Fibroblast of peridontal ligament (primary cell): ENCODE data around the gene PALLD.
A peak's percentile ranks its signal among the peaks of the same experiment; 100 is the strongest.

Experiments
- DNase-seq: peaks from one replicate; pipeline ENCODE4 v3.0.0-alpha.2; 2010; ENCODE audit errors: extremely low read depth

Gene PALLD

DNA sequence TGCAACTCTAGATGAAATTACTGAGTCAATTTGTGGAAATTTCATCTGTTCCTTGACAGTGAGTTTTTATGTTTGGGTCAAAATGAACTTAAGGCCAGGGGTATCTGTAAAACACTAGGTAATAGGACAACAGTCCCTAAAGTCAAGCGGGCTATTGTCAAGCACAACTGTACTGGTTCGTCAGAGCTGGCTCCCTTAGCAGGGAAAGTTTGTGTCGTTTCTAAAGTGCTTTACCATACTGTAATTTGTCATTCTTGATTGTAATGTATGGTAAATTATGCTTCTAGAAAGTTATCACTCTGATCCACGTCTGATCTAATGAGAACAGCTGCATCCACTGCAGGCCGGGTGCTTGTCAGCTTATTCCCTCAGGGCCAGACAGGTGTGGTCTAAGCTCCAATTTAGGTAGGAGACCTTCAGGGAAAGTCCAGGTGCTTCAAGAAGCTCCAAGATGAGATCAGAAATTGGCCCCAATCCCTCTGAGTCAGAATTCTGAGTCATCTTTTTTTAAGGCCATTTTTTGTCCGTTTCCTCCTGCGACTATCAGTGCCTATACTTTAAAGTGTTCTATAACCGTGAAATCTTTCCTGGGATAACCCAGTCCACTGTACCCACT is 92.2 kb downstream of the PALLD start:
- peak; percentile 65 for DNase-seq

DNA sequence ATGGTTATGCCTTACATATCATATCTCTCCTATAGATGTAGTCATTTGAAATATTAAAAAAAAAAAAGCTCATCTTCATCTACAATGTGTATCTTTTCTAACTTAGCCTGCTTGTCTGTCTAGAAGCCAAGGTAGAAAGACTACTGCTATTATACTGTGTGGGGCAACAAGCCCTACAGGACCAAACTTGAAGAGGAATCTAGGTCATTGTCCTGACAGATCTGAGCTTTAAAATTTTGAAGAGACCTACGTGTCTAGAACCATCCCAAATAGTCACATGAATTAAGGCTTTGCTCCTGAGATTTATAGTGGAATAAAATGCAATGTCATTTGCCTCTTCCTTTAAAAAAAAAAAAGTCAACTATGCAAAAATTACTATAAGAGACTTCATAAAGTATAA is 95.8 kb downstream of the PALLD start:
- DNase-seq: no peak

DNA sequence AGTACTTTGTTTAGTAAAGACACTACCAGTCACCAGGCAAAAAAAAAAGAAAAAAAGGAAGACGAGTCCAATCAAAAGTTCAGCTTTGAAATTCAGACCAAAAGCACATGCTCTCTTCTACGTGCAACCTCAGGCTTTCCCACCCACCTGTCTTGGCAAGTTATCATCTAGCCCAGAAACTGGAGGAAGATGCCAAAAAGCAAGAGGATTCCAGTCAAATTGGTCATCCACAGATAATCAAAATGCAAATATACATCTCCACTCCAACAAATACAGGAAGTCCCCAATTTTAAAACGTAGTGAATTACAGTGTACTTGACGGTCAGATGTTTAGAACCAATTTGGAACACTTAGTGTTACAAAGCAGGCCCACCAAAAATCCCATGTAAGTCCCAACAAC is 96.5 kb downstream of the PALLD start:
- DNase-seq: no peak

DNA sequence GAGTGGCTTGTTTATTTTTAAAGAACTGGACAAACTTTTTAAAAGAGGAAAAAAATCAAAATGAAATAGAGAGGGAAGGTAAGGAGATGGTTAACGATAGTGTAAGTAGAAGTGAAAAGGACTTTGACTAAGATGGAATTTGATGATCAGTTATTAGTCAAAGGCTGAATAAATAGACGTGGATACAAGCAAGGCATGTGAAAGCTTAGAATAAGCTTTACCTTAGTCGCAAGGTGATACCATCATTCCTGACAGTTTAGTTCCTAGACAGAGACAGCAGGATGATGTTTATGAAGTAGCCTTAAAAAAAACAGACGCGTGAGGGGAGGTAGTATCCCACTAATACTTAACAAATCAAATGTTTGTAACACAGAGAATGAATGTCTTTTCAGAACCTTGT is 97.3 kb downstream of the PALLD start:
- no peak for DNase-seq

DNA sequence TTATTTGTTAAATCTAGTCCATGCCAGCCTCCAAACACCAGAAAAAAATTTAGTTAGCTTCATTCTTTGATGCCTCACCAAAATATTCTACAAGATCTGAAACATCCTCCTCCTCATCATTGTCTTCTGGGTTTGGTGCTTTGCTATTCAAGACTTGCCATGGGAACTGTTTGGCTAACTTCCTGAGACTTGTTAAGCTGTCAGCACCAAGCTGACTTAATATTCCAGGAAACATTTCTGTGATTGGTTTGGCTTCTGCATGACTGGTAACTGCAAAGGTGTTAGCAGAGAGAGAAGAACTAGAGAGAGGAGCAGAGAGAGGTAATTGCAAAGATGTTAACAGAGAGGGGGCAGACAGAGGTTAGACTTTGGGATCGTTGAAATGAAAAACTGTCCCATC is 101.3 kb downstream of the PALLD start:
- DNase-seq: no peak

DNA sequence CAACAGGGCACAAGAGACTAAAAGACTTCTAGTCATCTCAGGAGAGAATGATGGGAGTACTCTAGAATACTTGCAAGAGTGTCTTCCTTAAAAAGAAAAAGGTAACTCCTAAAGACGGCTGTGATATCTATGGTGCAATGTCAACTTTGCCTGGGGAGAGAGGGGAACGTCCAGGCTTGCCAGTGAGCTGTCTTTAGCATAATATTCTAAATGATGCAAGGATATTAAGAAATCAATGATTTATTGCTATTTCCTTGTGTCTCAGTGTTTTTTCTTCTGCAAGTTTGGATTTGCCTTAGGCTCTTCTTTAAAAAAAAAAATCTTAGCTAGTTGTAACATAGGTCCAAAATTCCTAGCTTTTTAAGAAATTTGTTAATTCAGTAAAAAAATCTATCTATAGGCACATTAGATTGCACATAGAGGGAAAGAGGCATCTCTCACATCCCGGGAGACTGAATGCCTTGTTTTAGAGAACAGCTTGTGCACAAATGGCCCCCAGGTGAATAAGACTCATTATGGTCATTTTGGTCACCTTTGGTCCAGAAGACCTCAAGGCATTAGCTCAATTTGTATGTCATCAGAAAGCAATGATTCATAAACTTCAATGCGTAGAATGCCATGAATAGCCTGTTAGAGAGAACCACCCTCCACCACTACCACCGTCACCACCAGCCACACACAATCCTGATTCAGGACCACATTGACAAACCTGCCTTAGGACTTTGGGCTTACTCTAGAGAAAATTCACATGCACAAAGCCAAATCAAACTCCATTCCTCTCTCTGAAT is 104.1 kb downstream of the PALLD start:
- no peak for DNase-seq

DNA sequence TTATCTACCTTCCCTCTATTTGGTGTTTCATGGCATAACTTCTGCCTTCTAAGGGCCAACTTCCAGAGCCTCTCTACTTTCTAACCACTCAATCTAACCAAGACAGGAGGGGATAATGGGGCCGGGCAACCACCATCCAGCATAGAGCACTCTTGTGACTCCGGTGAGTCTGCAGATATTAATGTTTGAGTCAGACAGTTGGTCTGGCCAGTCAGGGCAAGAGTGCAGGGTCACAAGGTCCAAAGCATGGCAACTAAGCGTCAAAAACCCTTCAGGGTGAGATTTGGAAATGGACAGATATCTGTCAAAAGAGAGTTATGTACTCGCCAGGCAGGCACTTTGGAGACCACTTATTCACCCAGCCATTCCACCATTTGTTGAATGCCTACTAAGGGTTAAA is 105.0 kb downstream of the PALLD start:
- DNase-seq: no peak

DNA sequence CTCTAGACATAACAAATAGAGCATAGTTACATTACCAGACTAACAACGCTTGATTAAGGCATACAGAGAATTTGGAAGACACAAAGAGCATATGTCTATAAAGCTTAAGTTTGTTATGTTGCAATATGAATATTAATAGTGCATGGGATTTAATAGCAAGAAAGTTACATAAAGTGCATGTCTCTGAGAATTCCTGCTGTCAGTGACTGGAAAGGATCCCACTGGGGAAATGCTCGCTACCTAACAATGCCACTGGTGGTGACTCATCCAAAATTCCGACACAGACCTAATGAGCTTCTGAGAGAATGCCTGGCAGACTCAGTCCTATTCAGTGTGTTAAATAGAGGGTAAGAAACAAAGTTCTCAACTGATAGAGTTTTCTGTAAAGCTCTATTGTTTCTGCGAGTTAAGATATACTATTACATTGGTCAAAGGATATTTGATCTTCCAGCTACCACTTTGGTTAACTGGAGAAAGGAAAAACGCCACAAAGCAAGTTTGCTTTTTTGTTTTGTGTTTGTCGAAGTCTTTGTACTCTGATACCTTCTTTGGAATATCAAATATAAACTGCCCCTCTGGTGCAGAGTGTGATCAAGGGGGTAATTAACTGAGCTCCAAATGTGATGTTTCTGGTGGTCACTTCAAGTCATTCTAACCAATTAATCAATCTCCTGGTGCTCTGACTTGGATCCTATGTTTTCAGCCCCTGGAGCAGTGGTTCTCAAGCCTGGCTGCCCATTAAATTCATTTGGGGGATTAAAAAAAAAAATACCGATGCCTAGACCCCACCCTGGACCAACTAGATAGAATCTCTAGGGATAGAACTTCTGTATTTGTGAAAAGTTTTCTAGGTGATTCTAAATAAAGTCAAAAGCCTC is 107.9 kb downstream of the PALLD start:
- DNase-seq: peak; percentile 72

DNA sequence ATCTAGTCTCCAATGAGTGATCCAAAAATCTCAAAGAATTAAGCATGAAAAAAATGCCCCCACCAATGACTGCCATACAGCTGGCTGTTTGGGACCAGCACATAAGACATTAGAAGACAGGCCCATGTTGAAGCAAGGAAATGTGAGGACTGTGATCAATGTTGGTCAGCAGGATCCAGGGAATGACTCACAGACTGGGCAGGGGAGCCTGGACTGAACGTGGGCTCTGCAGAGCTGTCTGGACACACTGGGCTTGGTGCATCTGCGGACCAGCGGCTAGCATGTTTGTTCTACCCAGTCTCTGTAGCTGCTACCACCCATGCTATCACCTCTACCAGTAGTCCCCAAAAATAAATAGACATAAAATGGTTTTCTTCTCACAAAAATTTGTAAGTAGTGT is 108.6 kb downstream of the PALLD start:
- peak; percentile 66 for DNase-seq

DNA sequence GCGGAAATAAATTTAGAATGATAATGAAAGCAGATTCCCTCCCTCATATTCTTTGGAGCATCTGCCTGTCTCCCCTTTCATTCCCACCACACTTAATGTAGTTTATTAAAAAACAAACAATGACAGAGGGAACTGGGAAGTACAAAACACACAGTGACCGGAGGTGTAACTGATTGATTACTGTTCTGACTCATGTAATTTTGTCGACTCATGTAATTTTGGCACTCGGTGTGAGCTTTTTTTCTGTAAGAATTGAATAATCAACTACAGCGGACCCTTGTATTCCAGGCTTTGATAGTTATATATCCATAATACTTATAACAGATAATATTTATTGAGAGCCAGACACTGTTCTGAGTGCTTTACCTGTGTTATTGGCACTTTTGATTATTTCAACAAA is 110.4 kb downstream of the PALLD start:
- DNase-seq: no peak

DNA sequence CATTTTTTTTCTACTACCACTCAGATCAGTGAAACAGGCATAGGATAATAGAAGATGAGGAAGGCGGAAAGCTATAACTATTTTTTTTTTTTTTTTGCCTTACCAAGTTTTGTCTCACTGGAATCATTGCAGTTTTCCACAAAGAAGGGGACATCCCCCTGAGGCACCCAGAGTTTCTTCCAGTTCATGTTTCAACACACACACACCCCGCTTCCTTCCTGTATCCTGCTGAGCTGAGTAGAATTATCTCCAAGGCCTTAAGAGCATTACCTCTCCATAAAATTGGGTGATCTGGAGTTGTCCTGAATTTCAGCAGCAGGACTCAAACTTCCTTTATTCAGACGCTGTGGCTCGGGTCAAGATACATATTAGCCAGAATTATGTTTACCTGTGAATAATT is 111.9 kb downstream of the PALLD start:
- DNase-seq: no peak

DNA sequence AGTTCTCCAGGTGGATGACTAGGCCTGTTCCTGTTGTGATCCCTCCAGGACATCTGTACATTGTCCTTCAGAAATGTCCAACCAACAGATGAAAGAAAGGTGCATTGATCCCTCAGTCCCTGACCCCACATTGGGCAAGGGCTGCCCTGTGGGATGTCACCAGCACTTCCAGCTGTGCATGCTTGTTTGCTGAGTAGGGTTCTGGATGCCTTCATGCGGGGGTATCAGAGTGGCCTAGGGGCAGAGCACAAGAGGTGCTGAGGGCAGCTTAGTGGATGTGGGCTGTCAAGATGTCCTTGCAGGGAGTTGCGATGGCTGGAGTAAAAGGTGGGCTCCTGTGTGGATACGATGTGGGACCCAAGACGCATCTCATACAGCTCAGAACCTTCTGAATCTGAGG is 112.5 kb downstream of the PALLD start:
- no peak for DNase-seq

DNA sequence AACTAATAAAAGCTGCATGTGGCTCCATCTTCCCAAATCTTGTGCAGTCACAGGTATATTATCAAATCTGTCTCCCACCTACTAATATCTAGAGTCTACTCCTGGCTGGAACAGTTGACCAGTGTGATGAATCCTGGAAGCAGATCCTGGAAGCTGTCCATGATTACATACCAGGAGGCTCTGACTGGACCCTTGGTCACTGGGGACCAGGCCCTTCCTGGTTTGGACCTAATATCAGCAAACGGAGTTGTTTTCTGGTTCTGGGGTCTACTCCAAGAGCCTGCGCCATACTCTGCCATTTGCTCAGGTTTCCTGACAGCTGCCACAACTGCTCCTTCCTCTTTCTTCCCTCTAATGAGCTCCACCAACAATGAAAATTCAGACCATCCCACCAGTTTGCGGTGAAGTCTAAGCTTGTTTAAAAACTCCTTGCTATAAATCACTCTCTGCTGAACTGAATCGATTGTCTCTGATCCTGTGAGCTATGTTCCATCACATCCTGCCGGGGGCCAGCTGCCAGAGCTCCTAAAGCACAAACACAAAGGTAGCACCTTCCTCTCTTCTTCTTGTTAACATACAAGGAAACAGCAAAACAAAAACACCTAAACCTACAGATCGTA is 114.2 kb downstream of the PALLD start:
- no peak for DNase-seq

DNA sequence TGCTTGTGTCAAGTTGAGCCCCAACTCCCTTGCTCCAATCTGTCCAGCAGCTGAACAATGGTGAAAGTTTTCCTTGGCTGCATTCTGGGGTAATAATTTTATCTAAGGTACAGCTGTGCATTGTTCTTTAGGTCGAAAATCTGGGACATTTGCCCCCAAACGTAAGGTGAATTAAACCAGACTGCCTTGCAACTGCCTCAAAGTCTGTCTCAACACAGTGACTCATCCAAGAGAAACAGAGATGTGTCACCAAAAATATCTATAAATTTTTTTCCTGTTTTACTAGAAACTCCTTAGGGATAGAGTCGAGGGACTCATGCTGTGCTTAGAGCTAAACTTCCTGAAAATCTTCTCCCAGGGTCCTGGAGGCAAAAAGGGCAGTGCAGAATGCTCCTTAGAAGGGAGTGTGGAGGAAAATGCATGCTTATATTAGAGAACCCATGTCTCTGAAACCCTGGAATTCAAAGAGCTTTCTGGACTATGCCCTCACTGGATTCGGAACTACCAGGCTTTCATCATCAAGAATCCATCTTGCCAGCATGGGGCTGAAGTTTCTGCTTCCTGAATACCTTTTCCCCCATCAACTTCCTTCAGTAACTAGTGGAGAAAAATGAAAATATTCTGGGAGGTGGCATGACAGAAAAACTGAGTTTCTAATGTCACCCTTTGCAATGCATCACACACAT is 115.7 kb downstream of the PALLD start:
- DNase-seq: peak; percentile 65

DNA sequence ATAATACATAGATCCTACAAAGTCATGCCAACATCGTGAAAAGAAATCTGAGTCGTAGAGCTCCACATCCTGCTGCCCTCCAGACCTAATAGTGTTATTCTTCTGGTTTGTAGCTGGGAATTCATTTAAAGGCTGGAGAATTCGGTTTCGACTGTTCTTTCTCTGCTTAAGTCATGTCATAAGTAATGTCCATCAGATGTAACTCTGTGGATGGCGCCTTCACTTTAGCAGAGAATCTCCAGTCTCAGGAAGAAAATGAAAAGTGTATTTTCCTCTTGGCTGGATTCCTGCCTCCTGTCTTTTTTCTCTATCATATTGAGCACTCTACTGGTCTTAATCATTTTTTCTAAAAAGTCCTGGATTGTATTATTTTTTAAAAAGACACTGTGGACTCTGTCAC is 117.0 kb downstream of the PALLD start:
- no peak for DNase-seq

DNA sequence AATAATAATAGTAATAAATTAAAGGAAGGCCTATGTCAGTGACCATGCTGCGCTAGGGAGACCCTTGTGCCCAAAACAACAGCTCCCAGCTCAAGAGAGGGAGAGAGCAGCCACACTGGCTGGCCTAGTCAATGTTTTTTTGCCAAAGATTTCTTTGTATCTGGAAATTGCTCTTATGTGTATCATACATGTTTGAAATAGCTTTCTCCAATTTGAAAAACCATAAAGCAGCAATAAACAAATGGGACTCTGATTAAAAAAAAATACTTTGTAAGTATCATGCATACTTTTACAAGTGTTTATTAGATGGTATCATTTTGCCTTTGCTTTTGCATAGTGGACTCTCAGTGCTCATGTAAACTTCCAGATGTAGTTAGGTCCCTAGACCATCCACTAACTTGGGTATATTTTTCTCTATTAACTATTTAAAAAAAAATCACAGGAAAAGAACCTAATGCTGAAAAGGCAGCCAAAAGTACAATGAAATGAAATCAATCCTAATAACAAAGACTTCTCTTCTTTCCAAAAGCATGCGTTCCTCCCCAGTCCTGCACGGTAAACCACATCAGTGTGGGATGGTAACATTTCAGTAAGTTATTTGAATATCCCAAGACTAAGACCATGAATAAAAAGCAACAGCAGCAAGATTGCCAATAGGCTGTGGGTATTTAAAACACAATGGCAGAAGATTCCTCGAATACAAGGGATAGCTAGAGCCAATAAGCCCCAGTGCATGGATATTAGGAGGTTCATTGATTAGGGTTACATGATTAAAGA is 117.6 kb downstream of the PALLD start:
- DNase-seq: peak; percentile 72

DNA sequence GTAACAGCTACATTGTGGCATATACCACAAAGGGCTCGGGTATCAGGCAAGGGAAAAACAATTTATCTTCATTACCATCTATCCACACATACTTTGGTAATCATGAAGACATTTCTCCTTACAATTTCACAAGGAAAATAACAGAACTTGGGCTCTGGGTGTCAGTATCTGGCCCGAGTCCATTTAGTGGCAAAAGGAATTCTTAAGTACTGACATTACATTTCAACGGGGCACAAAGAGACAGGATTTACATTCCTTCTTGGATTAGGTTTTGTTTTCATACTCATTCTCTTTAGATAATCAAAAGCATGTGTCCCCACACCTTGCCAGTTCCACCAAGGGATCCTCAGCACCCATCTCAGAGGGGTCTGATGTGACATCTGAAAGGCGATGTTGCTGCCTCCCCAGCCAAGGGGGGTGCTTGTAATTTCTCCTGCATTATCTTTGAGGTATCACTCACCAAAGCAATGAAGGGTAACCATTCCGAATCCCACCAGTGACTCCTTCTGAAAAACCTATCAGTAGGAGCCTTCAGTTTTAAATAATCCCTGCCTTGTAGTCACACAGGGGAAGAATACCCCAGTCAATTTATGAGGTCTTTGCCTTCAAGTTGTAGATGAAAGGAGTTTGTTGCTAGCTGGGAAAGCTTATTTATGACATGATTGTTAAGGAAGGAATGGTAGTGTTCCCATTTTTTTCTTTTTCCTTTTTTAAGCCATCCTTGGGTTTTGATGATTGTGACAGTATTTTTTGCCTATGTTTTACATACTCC is 118.6 kb downstream of the PALLD start:
- peak; percentile 91 for DNase-seq

DNA sequence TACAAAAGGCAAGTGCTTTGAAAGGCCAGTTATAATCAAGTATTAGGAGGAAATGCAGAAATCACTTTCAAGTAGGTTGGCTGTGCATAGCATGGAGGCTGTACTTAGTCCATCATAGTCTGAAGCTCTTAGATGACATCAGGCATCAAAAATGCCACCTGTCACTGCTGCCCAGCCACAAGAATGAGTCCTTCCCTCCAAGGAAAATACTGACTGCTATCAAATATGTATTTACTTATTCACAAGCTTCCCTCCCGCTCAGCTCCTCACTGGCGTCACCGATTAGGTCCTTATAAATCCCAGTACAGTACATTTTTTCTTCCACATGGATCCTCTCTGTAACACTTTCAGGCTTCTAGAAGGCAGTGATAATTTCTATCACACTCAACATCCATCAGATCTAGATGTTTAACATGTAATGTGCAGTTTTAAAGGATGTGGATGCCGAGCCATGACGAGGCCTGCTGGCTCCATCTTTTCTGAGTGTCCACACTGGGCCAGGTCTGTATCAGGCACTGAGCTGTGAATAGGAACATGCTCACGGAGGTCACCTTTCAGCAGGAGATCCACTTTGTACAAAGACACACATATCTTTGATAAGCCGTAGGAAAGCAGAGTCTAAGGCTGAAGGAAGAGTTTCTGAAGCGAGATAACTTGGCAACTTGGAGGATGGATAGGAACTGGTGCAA is 121.9 kb downstream of the PALLD start:
- peak; percentile 67 for DNase-seq

DNA sequence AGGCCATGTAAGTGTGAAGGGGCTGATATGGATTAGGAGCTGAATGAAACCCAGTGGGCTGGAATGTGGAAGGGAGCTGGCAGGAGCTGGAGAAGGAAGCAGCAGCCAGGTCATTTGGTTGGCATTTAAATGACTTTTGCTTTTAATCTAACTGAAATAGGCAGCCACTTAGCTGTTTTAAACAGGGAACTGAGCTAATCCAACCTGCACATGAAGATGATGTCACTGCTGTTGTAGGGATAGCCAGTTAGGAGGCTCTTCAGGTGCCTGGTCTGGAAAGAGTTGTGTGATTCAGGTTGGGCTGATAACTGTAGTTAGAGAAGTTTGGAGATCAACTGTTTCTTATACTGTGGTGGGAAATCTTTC is 122.4 kb downstream of the PALLD start:
- no peak for DNase-seq
